T1000 (cell line): ENCODE data around the gene ZBTB7A.

Source experiments
- DNase-seq: peaks from one replicate; lab custom pipeline; 2025; ENCODE audit warnings: mixed read lengths; lab: John Stamatoyannopoulos, UW

Gene ZBTB7A

GRCh38 chr19:4036576-4037300 is 30.0 kb downstream of the ZBTB7A start:
- DNase-seq = no peak

DNA sequence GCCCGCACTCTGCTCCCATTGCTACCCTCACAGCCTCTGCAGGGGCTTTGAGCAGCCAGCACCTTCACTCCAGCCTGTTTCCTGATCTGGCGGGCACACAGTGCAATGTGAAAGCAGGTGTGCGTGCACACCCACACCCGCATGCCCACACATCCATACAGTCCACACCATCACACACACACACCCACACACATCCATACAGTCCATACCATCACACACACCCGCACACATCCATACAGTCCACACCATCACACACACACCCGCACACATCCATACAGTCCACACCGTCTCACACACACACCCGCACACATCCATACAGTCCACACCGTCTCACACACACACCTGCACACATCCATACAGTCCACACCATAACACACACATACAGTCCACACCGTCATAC is 31.1 kb downstream of the ZBTB7A start:
- DNase-seq = no peak

DNA sequence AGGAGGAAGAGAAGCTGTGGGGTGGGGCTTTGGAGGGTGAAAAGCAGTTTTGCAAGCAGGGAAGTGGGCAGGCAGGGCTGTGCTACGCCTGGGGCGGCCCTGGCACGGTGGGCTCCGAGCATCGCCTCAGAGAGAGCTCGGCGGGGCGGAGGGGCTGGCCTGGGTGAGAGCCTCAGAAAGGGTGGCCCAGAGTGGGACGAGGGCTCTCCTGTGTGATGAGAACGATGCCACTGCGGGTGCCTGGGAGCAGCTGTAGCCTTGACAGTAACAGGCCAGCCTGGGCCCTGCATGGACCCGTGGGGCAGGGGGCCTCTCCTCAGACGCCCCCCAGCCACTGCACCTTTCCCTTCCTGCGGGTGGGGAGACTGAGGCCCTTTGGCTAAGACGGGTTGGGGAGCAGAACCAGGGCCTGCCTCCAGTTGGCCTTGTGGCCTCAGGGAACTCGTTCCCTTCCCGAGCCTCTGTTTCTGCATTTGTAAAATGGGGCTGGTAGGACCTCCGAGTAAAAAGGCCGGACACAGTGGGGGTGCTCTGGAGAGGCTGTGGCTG is 31.6 kb downstream of the ZBTB7A start:
- DNase-seq = no peak

- no peak for DNase-seq
Measured at GRCh38 chr19:4034048-4035017, 32.4 kb downstream of the ZBTB7A start.

DNA sequence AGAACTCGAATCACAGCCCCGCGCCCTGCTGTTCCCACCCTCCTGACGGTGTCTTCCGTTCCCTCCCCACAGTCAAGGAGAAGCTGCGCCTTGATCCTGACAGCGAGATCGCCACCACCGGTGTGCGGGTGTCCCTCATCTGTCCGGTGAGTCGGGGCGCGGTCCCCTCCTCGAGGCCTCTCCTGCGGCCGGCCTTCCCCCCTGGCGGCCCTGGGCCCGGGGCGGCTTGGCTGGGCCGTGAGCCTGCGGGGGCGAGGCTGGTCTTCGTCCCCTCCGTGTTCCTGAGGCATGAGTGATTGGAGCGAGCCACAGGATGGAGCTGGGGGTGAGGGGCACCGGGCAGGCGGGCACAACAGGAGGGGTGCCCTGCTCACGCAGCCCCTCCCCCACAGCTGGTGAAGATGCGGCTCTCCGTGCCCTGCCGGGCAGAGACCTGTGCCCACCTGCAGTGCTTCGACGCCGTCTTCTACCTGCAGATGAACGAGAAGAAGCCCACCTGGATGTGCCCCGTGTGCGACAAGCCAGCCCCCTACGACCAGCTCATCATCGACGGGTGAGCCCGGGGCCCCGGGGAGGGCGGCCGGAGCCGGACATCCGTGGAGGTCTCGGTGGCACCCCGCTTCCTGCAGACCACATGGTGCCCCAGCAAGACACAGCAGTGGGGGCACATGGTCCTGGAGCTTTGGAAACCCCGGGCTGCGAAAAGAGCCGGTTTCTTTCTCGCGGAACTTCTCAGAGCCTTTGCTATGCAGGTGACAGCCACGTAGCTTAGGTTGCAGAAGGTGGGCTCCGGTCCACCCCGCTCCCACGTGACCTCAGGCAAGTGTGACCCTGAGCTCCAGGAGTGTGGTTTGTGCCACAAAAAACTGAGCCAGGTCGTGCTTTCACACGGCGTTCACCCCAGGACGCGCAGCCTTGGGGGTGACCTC is 33.4 kb downstream of the ZBTB7A start:
- no peak for DNase-seq

DNA sequence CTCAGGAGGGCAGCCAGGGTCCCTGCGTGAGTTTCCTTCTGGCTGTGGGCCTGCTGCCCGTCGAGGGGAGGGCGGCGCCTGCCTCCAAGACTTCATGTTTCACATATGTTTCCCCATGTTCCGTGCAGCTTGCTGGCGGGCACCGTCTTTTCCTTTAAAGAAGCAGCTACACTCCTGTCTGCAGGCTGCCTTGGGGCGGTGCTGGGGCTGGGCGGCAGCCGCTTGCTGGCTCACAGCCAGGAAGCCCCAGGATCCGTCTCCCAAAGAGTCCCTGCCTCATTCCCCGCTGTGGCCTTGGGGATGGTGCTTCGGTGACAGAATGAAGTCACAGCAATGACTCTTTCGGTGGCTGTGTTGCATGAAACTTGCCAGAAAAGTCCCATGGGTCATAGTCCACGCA is 34.3 kb downstream of the ZBTB7A start:
- no peak for DNase-seq

GRCh38 chr19:4031420-4031819 is 35.3 kb downstream of the ZBTB7A start:
- no peak for DNase-seq

GRCh38 chr19:4030981-4031380 is 35.7 kb downstream of the ZBTB7A start:
- DNase-seq = no peak

- DNase-seq = no peak
Measured at GRCh38 chr19:4030552-4030951, 36.1 kb downstream of the ZBTB7A start.

DNA sequence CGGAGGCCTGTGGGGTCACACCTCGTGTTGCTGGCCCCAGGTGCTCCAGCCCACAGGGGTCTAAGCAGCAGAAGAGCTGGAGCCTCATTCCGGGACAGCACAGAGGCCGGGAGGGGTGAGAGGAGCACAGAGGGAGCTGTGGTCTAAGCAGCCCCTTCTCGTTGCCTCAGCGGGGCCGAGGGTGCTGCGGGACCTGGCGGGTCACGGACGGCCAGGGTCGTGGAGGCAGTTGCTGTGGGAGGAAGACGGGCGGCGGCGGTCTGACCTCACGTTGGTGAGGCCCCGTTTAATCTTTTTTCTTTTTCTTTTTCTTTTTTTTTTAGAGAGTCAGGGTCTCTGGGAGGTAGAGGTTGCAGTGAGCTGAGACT is 37.5 kb downstream of the ZBTB7A start:
- DNase-seq = no peak

- DNase-seq = no peak
Measured at GRCh38 chr19:4028334-4029246, 38.1 kb downstream of the ZBTB7A start.

- no peak for DNase-seq
Measured at GRCh38 chr19:4027146-4027545, 39.6 kb downstream of the ZBTB7A start.

DNA sequence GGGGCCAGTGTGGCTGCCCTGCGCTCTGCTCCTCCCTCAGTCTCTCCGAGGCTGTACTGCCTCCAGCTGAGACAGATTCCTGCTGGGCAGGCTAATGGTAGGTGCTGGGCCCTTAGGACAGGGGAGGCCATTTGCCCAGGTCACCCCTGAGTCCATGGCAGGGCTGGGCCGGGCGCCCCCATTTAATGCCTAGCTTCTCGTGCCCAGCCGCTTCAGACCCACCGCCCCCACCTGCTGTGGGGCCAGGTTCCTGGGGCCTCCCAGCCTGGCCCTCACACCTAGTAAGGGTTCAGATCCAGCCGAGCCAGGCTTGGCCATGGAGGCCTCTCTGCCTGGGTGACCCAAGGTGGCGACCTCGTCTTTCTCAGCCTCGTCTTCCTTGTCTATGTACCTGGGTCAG is 41.4 kb downstream of the ZBTB7A start:
- no peak for DNase-seq

GRCh38 chr19:4023600-4024398 is 42.9 kb downstream of the ZBTB7A start:
- DNase-seq = no peak

DNA sequence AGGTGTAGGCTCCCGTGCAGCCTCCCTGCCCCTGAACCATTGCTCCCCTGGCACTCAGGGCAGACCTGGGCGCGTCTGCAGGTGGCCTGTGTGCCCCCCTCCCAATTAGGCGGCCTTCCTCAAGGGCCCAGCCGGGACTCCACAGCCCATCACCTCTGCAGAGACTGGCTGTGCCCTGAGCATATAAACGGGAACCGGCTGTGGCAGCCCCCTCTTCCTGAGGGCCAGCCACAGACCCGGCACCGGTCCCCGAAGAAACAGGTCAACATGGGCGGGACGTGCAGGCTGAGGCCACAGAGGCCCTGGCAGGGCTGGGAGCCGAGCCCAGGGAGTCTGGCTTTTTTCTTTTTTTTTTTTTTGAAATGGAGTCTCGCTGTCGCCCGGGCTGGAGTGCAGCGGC is 47.1 kb downstream of the ZBTB7A start:
- no peak for DNase-seq

DNA sequence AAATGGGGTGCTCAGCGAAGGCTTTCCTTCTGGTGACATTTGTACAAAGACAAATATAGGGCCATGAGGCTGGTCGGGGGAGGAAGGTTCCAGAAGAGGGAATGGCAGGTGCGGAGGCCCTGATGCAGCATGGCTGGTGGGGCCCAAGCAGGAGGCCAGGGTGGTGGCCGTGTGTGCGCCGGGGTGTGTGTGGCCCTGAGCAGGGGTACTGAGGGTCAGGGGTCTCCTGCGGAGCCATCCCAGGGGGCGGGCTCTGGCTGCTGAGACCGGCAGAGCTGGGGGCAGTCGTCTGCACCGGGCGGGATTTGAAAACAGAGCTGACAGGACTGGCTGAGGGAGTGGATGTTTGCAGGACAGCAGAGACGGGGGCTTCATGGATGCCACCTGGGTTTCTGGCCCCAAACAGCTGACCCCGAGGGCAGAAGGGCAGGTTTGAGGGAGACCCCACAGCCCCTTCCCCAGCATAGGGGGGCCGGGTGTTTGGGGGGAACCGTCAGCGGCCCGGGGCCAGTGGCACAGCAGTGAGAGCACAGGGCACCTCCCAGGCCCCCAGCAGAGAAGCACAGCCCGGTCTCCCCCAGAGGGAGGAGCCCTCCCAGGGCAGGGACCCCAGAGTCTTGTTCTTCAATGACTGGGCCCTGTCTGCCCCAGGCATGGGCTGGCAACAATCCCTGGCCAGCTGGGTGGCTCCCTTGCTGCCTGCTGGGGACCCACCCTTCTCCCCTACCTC is 47.8 kb downstream of the ZBTB7A start:
- DNase-seq = no peak

DNA sequence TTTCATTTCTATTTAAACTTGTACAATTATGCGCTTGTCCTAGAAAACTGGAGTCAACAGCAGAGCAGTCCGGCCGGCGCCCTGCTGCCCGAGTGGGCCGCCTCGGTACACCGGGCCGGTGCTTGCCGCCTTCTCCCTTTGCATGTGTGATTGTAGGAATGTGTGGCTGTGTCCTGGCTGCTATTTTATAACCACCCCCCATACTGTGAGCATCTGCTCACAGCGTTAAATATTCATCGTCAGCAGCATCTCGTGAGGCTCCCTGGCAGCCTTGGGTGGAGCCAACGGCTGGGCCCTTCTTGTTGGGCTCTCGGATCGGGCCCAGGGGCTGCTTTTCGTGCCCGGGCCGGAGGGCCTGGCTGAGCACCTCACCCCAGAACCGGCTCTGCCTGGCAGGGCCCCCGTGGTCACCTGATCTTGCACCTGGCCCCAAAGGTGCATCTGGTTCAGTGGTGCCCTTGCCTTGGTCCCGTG is 48.5 kb downstream of the ZBTB7A start:
- no peak for DNase-seq

GRCh38 chr19:4016903-4017638 is 49.6 kb downstream of the ZBTB7A start:
- no peak for DNase-seq
